GM23338 (cell line): ENCODE results near the gene PCNX3. TPM values are rescaled to one million over a fixed set of nuclear protein-coding genes. Genes with fewer than 3 reads are reported as not detected.

Experiments used
- ATAC-seq: fragments of 200-7000 bp; cut with Tn5 transposase; 3 replicates; pipeline ENCODE4 v1.9.1; 2020
- DNase-seq: peaks from one replicate; pipeline ENCODE4 v3.0.0-alpha.2; 2015; ENCODE audit warnings: low spot score
- H2AFZ ChIP-seq: fragments of 200-600 bp; sonication (generic); 2 replicates; pipeline ENCODE4 v1.8.0; 2016; ENCODE audit warnings: antibody characterized with exemption, mild to moderate bottlenecking, moderate library complexity
- H3F3A ChIP-seq: fragments of 200-600 bp; sonication (generic); replicated peaks from 2 replicates; pipeline ENCODE4 v1.8.0; 2017; ENCODE audit warnings: antibody characterized with exemption, mixed run types, low read depth
- H3K27ac ChIP-seq: fragments of 200-600 bp; sonication (generic); 2 replicates; pipeline ENCODE4 v1.6.1; 2016; ENCODE audit warnings: low read depth
- H3K27me3 ChIP-seq: fragments of 200-600 bp; sonication (generic); 2 replicates; pipeline ENCODE4 v1.8.0; 2016; ENCODE audit warnings: mild to moderate bottlenecking, mixed run types, moderate library complexity; ENCODE audit not compliant: insufficient read depth
- H3K36me3 ChIP-seq: fragments of 200-600 bp; sonication (generic); 2 replicates; pipeline ENCODE4 v1.8.0; 2016; ENCODE audit warnings: mild to moderate bottlenecking; ENCODE audit not compliant: insufficient read depth
- H3K4me1 ChIP-seq: fragments of 200-600 bp; sonication (generic); 2 replicates; pipeline ENCODE4 v1.8.0; 2016; ENCODE audit warnings: mild to moderate bottlenecking, moderate library complexity; ENCODE audit not compliant: insufficient read depth
- H3K4me2 ChIP-seq: fragments of 200-600 bp; sonication (generic); 2 replicates; pipeline ENCODE4 v1.7.1; 2017; ENCODE audit warnings: mixed run types
- H3K4me3 ChIP-seq: fragments of 200-600 bp; sonication (generic); 2 replicates; pipeline ENCODE4 v1.6.1; 2016; ENCODE audit warnings: mixed run types
- H3K79me2 ChIP-seq: fragments of 200-600 bp; sonication (generic); replicated peaks from 2 replicates; pipeline ENCODE4 v1.8.0; 2017; ENCODE audit warnings: mild to moderate bottlenecking; ENCODE audit not compliant: insufficient read depth
- H3K9me2 ChIP-seq: fragments of 200-600 bp; sonication (generic); 2 replicates; pipeline ENCODE4 v1.8.0; 2017; ENCODE audit not compliant: insufficient read depth
- H4K20me1 ChIP-seq: fragments of 200-600 bp; sonication (generic); replicated peaks from 2 replicates; pipeline ENCODE4 v1.8.0; 2017; ENCODE audit warnings: mild to moderate bottlenecking; ENCODE audit not compliant: insufficient read depth
- H3K27ac Mint-ChIP-seq: 2 replicates; pipeline ENCODE4 v1.8.0; 2020; ENCODE audit warnings: inconsistent platforms, mild to moderate bottlenecking, moderate library complexity, mixed read lengths
- H3K27me3 Mint-ChIP-seq: 3 replicates; pipeline ENCODE4 v1.8.0; 2022; ENCODE audit warnings: low read depth, mild to moderate bottlenecking, moderate library complexity, mixed read lengths, inconsistent platforms; ENCODE audit not compliant: insufficient read depth, poor library complexity
- H3K36me3 Mint-ChIP-seq: 3 replicates; pipeline ENCODE4 v1.8.0; 2021; ENCODE audit warnings: low read depth, mild to moderate bottlenecking, inconsistent platforms, moderate library complexity, mixed read lengths
- H3K4me1 Mint-ChIP-seq: 3 replicates; pipeline ENCODE4 v1.8.0; 2020; ENCODE audit warnings: mild to moderate bottlenecking, inconsistent platforms, mixed read lengths
- H3K4me3 Mint-ChIP-seq: 3 replicates; pipeline ENCODE4 v1.8.0; 2021; ENCODE audit warnings: moderate library complexity, mild to moderate bottlenecking, inconsistent platforms, mixed read lengths
- H3K9me3 Mint-ChIP-seq: 3 replicates; pipeline ENCODE4 v1.8.0; 2020; ENCODE audit warnings: moderate library complexity, mild to moderate bottlenecking, inconsistent platforms, mixed read lengths
- CREB1 ChIP-seq: fragments of 250-450 bp; sonication (Bioruptor Pico); IDR thresholded peaks from 2 replicates; pipeline ENCODE4 v1.5.0; 2020; ENCODE audit warnings: low read depth, mild to moderate bottlenecking, moderate library complexity
- CTCF ChIP-seq, 2 experiments: fragments of 200-600 bp in 1 of 2; sonication (generic) in 1 of 2; conservative IDR thresholded peaks; 2 replicates each; pipeline versions ENCODE4 v1.5.1 to v1.6.1; 2016 to 2017; ENCODE audit warnings: antibody characterized with exemption in 2 of 2, low read depth in 2 of 2, mild to moderate bottlenecking in 2 of 2, moderate library complexity in 1 of 2
- ETS1 ChIP-seq: IDR thresholded peaks from 2 replicates; pipeline ENCODE4 v1.6.1; 2016; ENCODE audit warnings: antibody characterized with exemption
- EZH2 ChIP-seq: fragments of 200-600 bp; sonication (generic); IDR thresholded peaks from one replicate; pipeline ENCODE4 v1.8.0; 2017; ENCODE audit warnings: antibody characterized with exemption, mild to moderate bottlenecking, low read depth; ENCODE audit not compliant: unreplicated experiment
- EZH2phosphoT487 ChIP-seq: fragments of 200-600 bp; sonication (generic); IDR thresholded peaks from one replicate; pipeline ENCODE4 v1.8.1; 2018; ENCODE audit warnings: antibody characterized with exemption; ENCODE audit not compliant: unreplicated experiment
- JUNB ChIP-seq: IDR thresholded peaks from one replicate; pipeline ENCODE4 v1.6.1; 2016; ENCODE audit warnings: antibody characterized with exemption; ENCODE audit not compliant: unreplicated experiment
- NANOG ChIP-seq: IDR thresholded peaks from 2 replicates; pipeline ENCODE4 v1.6.1; 2016; ENCODE audit warnings: antibody characterized with exemption, borderline replicate concordance
- POLR2AphosphoS5 ChIP-seq: IDR thresholded peaks from 2 replicates; pipeline ENCODE4 v1.6.1; 2016; ENCODE audit warnings: antibody characterized with exemption, low read depth
- STAT1 ChIP-seq: IDR thresholded peaks from one replicate; pipeline ENCODE4 v1.6.1; 2016; ENCODE audit warnings: antibody characterized with exemption; ENCODE audit not compliant: unreplicated experiment
- polyA plus RNA-seq: library from polyadenylated mRNA; unstranded; fragments of >200 nt; fragmentation: Nextera tagmentation; extraction: Ambion mirVana; gene quantifications from 2 replicates; pipeline ENCODE4 v1.2.1, GENCODE V29; 2016
- total RNA-seq: library from RNA; depleted of rRNA; stranded (reverse); fragments of >200 nt; shearing (Covaris generic); gene quantifications from 2 replicates; pipeline ENCODE4 v1.2.3, GENCODE V29; 2014

Gene PCNX3
- total and polyA plus RNA-seq, 2 experiments from 2014 or later = 8.7 to 52.2 TPM

- H3K27ac ChIP-seq = no peak overlapping the region
- DNase-seq (no peak), ATAC-seq (no peak)
- peaks cover 2% of the 10 kb centered on the region; the same call in 1 of the 3 replicates for H3K36me3 Mint-ChIP-seq
- H4K20me1 ChIP-seq = no peaks in the 10 kb centered on the region
- H3K36me3 ChIP-seq = no peaks in the 10 kb centered on the region
- peaks cover 61% of the 10 kb centered on the region for H3K27me3 Mint-ChIP-seq
- H3K27me3 ChIP-seq = peaks cover 77% of the 10 kb centered on the region
- no peak overlapping the region for H3K4me2 ChIP-seq
- H3K79me2 ChIP-seq = no peaks in the 10 kb centered on the region
- H3K4me1 Mint-ChIP-seq = peaks cover 26% of the 10 kb centered on the region
- H3K9me2 ChIP-seq = no peaks in the 10 kb centered on the region
- no peak overlapping the region for H3K4me3 ChIP-seq
- no peak overlapping the region for H3K4me3 Mint-ChIP-seq
- H3K9me3 Mint-ChIP-seq = no peaks in the 10 kb centered on the region
- H3K4me1 ChIP-seq = peaks cover 13% of the 10 kb centered on the region; the same call in 1 of the 2 replicates
- peaks cover 36% of the 10 kb centered on the region for H3F3A ChIP-seq
- H3K27ac Mint-ChIP-seq = no peak overlapping the region
- TF ChIP-seq STAT1 (no peak), EZH2 (no peak), ETS1 (no peak), JUNB (no peak), CTCF (conservative IDR thresholded peaks at IDR 0.05; ENCODE audit: low read depth in 2 of 2) (no peak), POLR2AphosphoS5 (no peak), EZH2phosphoT487 (no peak), CREB1 (CRISPR knock-in tag) (no peak), NANOG (no peak)
- no peak overlapping the region for H2AFZ ChIP-seq
Observed at GRCh38 chr11:65589444-65590239, 25.9 kb upstream of the PCNX3 start.

DNA sequence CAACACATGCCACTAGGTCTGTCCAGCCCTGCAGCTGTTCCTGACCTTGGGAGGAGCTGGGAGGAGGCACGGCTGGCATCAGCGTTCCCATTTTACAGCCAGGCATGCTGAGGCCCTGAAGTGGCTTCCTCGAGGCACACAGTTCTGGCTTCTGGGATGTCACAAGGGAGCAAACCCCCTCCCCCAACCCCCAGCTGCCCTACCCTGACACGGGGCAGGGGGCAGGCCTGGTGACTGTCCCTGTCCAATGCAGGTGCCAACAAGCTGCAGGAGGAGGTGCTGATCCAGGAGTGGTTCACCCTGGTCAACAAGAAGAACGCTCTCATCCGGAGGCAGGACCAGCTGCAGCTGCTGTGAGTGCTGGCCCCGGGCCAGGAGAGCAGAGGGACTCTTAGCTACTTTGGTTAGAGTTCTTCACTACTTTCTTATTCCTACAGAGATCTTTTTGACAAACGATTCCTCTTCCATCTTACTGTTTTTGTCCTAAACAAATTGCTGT lies 25.3 kb upstream of the PCNX3 start:
- Mint-ChIP-seq H3K36me3 (peaks cover 2% of the 10 kb centered on the region; the same call in 1 of the 3 replicates), H3K9me3 (no peaks in the 10 kb centered on the region), H3K27me3 (peaks cover 60% of the 10 kb centered on the region), H3K27ac (no peak overlapping the region), H3K4me3 (peak overlapping the region; percentile 30; the same call in 1 of the 3 replicates), H3K4me1 (peaks cover 26% of the 10 kb centered on the region)
- Histone ChIP-seq H3K36me3 (no peaks in the 10 kb centered on the region), H3K4me2 (no peak overlapping the region), H3K79me2 (no peaks in the 10 kb centered on the region), H3K4me3 (no peak overlapping the region), H3K4me1 (peaks cover 13% of the 10 kb centered on the region; the same call in 1 of the 2 replicates), H3K27ac (no peak overlapping the region), H3K9me2 (no peaks in the 10 kb centered on the region), H3F3A (peaks cover 36% of the 10 kb centered on the region), H2AFZ (no peak overlapping the region), H4K20me1 (no peaks in the 10 kb centered on the region), H3K27me3 (peaks cover 71% of the 10 kb centered on the region)
- DNase-seq (no peak), ATAC-seq (no peak)
- TF ChIP-seq CTCF (conservative IDR thresholded peaks at IDR 0.05; ENCODE audit: low read depth in 2 of 2) = no peak
